Stimulated activated naive CD8-positive, alpha-beta T cell treated with anti-CD3 and anti-CD28 coated beads, Interleukin-15, Interleukin-2, amounts not matched to agents 100 U/mL and 50 U/mL, for 24 hours (primary cell): ENCODE data around the gene ZKSCAN3.
"Not testable (repeated sequence)": the region's sequence is repeated elsewhere in the genome, so short reads cannot be mapped to it uniquely, and the experiment has no call there.

Experiments used
- ATAC-seq: fragments of 150-1000 bp; cut with Tn5 transposase; one replicate; pipeline ENCODE4 v1.10.0; 2021
- DNase-seq: peaks from one replicate; pipeline ENCODE4 v3.0.0; 2021

Gene ZKSCAN3

DNA sequence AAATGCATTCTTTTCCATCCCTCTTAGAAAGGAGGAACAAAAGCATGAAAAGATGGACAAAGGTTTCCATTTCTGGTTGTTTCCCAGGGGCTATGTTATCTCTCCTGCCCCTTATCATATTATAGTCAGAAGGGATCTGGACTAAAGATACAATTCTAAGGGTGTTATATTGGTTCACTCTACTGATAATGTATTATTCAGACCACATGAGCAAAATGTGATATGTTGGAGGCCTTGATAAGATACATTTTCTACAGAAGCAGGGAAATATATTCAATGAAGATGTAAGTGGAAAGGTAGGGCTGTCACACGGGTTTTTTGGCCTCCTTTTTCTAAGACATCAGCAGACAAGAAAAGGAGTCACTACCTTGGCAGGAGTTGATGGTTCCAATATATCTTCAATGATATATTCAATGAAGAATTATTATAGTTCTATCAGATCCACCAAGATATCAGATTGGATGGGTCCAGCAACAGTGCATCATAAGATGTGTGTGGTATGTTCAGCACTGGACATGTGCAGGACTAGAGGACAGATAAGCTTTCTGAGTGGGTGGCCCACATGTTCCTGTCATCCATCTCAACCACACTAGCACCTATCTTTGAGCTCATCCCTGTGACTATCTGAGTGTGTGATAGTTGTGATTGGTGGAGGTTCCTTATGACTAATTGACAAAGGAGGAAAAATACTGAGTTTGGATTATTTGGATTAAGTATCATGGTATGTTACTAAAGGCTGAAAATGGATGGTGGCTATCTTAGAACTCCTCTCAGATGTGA lies 5.7 kb upstream of the ZKSCAN3 start:
- DNase-seq (no peak), ATAC-seq (no peak)

DNA sequence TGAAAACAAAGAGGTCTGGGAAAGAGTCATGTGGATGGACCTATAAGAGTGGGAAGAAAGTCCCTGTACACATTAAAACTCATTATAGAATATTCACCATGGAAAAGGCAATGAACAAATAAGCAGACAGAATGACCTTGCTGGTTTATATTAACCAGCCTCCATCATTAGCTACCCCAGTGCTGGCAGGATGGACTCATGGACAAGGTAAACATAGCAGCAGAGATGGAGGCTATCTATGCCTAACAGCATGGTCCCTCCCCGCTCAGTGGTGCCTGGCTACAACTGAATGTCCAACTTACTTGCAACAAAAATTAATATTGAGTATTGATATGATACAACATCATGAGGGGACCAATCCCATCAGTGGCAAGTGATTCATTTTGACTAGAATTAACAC lies 4.5 kb upstream of the ZKSCAN3 start:
- DNase-seq = no peak
- no peak for ATAC-seq

DNA sequence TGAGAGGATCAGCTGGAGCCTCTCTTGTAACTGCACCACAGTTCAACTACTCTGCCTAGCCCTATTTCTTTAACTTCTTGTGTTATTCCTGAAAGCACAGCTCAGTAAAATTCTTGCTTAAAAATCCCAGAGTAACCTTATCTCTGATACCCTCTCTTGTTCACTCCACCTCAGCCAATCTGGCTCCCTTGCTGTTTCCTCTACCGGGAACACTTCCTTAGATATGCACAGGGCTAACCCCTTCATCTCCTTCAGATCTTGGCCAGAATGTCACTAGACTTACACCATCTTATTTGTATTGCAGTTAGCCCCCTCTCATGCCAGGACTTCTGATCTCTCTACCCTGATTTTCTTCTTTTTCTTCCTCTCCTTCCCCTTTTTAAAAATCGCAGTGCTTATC lies 2.6 kb upstream of the ZKSCAN3 start:
- ATAC-seq (no peak), DNase-seq (no peak)

DNA sequence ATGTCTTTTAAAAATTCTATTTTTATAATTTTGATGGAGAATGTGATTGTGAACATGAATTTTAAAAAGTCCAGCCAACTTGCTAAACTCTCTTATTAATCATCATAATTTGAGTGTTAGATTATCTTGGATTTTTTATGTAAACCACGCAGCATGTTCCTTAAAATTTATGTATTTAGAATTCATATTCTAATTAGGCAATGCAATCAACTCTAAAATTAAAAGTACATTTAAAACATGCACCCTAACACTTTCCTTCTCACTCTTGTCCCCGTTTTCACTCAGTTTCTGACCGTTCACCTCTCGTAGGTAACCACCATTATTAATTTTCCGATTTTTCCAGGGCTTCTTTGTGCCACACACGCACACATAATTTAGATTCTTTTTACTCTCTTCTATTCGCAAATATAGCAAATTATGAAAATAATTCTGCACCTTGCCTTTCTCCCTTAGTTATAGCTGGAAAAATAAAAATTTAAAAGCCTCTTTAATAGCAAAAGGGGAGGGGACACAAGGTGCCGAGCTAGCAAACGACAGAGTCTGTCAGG lies 329 bp upstream of the ZKSCAN3 start:
- DNase-seq = no peak
- ATAC-seq = no peak

DNA sequence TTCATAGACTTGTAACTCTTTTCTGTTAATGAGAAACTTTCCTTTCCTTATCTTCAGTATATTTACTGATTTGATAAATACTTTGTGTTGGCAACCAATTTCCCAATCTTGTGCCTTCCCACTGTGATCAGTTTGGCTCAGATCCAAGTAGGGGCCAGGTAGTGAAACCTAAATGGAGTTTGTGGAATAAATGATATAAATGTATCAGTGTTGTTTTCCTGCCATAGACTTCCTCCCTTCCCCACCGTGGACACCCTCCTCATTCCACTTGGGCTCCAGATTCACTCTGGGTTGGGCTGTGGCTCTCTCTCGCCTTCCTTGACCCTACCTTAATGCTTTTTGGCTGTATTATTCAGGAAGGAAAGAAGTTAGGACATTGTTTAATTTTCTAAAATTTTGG lies 1.3 kb downstream of the ZKSCAN3 start:
- ATAC-seq = no peak
- no peak for DNase-seq

DNA sequence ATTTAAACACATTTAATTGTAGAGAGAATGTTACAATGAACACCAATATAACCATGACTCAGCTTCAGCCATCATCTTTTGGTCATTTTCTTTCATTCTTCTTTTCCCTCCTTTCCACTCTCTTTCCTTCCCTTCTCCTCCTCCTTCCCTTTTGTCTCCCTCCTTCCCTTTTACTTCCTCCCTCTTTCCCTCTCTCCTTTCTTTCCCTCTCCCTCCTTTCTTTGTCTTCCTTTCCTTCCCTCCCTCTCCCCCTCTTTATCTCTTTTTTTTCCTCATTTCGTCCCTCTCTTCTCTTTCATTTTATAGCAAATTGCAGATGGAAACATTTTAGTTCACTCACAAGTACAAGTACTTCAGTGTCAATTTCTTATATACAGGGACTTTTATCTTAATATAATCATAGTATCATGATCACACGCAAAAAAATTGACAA lies 1.8 kb downstream of the ZKSCAN3 start:
- ATAC-seq (no peak), DNase-seq (no peak)

DNA sequence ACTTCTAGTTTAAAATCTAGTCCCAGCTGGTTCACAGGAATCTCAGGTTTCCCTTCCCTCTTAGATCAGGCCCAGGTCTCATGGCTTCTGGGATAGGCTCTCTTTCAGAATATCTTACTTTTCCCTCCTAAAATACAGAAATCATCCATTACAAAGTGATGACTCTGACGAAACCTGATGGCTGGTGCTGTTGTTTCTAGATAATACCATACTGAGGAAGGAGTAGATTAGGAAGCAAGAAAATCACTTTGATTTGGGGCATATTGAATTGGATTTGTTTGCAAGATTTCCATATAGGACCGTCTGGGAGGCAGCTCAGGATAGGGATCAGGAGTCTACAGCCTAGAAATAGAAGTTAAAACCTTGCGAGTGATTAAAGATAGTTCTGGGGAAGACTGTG lies 3.6 kb downstream of the ZKSCAN3 start:
- ATAC-seq = no peak
- DNase-seq = no peak

DNA sequence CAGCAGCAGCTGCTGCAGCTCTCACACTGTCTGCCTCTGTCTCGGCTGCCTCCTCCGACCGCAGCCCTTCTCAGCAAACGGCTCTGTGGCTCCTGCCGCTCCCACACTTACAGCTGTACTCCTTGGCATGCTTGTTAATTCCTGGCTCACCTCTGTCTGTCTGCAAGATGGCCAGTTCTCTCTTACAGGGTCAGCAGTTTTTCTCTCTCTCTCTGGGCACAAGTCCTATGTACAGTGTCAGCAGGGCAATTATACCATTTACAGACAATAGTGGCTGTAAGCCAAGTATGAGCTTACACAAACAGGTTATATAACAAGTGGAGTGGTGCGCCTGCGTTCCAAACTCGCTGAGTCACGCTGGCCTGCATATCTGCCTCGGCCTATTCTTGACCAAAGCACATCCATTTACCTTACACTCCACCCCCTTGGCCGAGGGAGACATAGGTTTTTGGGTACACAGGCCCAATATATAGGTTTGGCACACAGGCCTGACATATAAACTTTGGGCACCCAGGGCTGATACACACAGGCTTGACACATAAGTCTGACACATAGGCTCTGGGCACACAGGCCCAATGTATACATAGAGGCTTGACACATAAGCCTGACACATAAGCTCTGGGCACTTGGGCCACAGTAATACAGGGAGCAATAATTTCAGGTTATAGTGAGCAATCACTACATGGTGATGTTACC lies 4.4 kb downstream of the ZKSCAN3 start:
- no peak for DNase-seq

DNA sequence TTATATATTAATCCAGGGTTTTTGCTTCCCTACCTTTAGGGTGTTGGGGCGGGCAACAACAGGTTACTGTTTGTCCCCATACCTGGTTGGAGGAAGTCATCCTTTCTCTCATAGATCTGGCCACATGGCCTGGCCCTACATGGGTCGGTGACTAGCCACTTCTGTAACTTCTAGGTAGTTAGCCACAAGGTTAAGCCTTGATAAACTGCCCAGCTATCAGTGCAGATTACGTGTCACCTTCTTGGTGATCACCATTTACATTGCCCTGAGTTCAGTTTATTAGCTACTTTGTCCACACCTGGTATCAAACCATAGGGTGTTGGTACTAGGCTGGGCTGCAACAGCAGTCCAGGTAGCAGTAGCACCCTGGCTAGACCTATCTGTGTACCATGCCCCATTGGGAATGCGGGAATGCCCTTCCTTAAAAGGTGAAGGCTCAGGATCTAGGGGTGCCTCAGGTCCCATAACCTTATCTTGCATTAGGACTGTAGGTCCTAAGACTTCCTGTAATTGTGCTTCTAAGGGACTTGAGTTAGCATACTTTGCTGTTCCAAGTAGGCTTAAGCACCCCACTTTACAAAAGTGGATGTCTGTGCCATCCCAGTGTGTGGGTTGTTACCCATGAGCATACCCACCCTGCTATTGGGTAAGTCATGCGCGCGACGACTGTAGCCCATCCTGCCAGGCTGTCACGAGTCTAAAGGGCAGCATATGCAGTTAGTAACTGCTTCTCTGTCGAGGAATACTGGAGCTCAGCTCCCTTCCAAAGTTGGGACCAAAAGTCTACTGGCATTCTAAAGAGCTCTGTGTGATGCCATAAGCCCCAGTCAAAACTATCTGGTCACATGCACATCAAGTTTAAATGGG lies 5.2 kb downstream of the ZKSCAN3 start:
- no peak for DNase-seq
- ATAC-seq = no peak

More for the DNA sequence above, 4.4 kb downstream of the ZKSCAN3 start:
- no peak for ATAC-seq

DNA sequence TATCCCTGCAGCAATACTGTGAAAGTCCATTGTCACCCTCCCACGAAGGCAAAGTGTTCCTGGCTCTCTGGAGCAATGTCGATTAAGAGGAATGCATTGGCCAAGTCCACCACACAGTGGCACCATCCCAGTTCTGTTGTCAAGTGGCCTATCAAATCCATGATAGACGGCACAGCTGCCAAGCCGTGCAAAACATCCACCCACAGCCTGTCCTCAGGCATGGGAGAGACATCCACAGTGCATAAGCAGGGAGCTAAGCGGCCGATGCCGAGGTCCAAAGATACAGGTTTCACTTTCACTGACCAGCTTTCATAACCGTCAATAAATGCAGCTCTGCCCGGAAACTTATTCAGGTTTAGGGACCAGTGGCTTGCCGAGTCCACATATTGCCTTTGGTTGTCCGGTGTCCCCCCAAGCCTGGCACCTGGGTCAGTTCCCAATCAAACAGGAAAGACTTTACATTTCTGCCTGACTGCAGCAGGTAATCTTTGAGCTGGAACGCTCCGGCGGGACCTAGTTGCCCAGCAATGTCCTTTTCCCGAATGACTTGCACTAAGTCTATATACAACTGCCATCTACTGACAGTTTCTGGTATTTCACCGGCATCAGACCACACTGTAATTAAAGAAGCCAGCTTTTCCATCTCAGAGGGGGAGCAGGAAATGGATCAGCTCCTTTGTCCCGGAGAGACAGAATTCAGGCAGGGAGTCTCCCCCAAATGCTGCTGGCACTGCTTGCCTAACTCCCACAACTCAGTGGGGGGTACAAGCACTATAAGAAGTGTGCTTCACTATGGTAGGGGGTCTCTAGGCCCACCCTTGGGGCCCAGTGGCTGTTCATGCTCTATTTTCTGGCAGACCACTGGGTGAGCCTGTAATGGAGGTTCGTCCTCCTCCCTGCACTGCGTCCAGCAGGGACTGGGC lies 6.3 kb downstream of the ZKSCAN3 start:
- DNase-seq (peak; percentile 59), ATAC-seq (peak; percentile 72)

DNA sequence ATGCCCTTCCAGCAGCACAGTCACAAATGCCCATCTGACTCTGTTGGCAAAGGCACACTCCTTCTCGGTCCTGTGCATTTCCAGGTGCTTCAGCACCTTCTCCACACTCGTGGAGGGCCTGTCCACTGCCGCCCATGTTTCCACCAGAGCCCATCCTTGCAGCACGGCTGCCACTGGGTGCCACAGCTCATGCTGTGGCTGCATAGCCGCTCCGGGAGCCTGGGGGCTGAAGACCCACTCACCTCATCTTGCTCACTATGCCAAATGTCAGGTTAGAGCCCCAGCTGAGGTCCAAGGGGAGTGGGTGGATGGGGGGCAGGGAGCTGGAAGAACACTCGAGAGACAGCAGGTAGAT lies 6.9 kb downstream of the ZKSCAN3 start:
- ATAC-seq = no peak
- no peak for DNase-seq

DNA sequence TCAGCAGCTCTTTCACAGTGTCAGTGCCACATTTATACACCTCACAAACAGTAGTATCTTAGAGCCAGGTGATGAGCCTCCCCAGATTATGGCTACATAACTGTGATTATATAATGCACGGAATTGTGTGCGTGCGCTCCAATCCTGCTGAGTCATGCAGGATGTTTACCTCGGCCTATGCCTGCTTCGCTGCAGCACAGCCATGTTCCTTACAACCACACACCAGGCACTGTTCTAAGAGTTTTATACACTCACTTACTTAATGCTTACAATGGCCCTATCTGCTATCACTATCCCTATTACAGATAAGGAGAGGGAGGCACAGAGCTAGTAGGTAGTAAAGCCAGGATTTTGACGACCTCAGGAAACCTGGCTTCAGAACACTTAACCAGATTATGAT lies 7.3 kb downstream of the ZKSCAN3 start:
- no peak for ATAC-seq

DNA sequence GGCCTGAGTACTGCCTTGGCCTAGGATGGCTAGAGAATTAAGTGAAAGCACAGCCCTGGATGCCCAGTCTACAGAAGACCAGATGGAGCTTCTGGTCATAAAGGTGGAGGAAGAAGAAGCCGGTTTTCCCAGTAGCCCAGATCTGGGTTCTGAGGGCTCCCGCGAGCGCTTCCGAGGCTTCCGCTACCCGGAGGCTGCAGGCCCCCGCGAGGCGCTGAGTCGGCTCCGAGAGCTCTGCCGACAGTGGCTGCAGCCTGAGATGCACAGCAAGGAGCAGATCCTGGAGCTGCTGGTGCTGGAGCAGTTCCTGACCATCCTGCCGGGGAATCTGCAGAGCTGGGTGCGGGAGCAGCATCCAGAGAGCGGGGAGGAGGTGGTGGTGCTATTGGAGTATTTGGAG lies 9.8 kb downstream of the ZKSCAN3 start:
- not testable (repeated sequence) for ATAC-seq, DNase-seq

More for the DNA sequence above, 7.3 kb downstream of the ZKSCAN3 start:
- no peak for DNase-seq

DNA sequence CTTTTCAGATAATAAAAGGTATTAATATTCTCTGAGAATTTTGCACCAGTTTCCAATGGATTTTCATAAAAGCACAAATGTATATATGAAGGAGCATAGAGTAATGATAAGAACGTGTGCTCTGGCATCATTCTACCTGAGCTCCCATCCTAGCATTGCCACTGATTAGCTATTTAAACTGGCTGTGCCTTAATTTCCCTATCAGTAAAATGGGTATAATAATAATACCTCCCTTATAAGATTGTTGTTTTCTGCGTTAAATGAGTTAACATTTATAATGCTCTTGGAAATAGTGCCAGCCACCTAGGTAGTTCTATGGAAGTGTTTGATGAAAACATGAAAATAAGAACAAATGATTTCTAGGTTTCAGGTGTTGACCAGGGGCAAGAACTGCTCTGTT lies 11.2 kb downstream of the ZKSCAN3 start:
- DNase-seq = no peak
- ATAC-seq = no peak

DNA sequence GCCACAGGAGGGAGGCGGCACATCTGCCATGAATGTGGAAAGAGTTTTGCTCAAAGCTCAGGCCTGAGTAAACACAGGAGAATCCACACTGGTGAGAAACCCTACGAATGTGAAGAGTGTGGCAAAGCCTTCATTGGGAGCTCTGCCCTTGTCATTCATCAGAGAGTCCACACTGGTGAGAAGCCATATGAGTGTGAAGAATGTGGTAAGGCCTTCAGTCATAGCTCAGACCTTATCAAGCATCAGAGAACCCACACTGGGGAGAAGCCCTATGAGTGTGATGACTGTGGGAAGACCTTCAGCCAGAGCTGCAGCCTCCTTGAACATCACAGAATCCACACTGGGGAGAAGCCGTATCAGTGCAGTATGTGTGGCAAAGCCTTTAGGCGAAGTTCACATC lies 15.8 kb downstream of the ZKSCAN3 start:
- not testable (repeated sequence) for ATAC-seq, DNase-seq

DNA sequence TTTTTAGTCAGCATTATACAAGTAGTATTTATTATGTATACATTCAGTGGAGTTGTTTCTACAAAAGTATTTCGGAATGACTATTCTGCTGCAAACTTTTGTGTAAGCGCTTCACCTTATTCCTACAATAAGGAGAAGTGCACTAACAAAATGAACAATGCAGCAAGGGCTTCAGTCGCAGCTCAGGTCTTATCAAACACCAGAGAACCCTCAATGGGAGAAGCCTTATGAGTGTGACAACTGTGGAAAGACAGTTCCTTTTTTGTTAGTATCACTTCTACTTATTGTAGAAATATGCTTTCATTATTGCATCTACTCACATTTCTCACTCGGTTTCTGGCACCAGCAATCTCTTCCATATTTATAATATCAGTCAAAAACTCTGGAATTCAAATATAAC lies 18.8 kb downstream of the ZKSCAN3 start:
- ATAC-seq (no peak), DNase-seq (no peak)

DNA sequence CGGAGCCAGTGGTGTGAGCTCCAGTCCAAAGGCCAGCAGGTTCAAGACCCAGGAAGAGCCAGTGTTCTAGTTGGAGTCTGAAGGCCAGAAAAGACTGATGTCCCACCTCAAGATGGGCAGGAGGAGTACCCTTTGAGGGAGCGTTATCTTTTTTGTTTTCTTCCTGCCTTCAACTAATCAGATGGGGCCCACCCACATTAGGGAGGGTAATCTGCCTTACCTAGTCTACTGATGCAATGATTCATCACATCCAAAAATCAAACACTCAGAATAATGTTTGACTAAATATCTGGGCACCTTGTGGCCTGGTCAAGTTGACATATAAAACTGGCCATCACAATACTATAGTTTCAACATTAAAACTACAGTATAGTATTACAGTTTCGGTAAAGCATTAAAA lies 19.7 kb downstream of the ZKSCAN3 start:
- no peak for DNase-seq
- no peak for ATAC-seq

DNA sequence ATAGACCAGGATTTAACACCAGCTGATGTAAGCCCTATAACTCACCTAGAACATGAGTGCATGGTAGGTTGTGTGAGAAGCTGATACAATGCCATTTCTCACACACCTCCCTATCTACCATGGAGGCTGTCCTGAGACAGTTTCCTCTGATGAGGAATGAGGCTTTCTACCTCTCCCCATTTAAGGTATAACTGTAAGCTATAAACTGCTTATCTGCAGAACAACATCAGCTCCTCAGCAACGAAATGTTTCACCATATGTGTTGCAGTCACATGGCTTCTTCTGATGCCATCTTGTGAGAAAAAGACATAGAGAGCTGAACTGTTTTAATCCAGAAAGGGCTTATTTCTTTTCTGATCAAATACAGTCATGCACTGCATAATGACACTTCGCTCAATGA lies 20.7 kb downstream of the ZKSCAN3 start:
- no peak for DNase-seq
- ATAC-seq = no peak

DNA sequence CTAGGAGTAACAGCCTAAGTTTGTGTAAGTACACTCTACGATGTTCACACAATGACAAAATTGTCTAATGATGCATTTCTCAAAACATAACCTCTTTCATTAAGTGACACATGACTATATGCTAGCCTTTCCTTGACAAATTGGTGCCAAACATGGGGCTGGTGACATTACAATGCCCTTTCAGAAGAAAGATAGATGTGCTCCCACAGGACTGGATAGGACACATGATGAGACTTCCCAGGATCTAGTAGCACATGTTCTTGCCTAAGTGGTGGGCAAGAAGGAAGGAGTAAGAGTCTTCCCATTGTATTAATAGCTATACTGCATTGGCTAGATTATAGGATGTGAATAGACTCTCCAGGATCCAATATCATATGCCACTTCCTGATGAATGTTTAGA lies 21.5 kb downstream of the ZKSCAN3 start:
- DNase-seq (no peak), ATAC-seq (no peak)

DNA sequence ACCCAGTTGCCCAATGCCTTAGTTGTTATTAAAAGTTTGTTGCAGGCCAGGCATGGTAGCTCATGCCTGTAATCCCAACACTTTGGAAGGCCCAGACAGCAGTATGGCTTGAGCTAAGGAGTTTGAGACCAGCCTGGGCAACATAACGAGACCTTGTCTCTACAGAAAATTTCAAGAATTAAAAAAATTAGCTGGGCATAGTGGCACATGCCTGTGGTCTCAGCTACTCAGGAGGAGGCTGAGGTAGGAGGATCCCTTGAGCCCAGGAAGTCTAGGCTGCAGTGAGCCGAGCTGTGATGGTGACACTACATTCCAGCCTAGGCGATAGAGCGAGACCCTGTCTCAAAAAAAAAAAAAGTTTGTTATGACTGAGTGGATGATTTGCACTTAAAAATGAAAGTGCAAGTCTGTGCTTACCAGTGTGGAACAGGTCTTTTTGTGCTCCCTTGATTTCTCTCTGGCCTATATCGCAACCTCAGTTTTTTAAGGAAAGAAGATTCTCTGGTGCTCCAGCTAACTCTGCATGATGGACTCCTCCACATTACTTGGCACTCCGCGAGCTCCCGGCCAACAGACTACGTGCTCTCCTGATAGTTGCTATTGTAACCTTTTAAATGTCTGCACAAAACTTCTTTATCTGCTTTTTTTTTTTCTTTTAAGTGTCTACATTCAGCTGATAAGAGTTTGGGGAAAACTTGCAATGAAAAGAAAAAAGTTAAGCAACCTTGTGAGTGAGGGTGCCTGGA lies 22.1 kb downstream of the ZKSCAN3 start:
- ATAC-seq (no peak), DNase-seq (no peak)

DNA sequence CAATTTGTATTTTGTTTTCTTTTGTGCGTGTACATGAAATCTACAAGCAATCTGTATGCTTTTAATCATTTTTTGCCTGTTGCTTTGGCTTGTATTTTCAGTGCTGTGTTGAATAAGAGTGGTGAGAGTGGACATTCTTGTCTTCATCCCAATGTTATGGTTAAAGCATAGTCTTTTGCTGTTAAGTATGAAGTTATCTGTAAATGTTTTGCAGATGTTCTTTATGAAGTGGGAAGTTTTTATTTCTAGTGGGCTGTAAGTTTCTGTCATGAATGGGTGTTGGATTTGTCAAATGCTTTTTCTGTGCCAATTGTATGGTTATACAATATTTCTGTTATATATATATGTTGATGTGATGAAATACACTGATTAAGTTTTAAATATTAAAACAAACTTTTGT lies 24.2 kb downstream of the ZKSCAN3 start:
- no peak for ATAC-seq
- no peak for DNase-seq
